Measurements from ENCODE around the gene CCSER1. TPM values are rescaled to one million over a fixed set of nuclear protein-coding genes. Genes with fewer than 3 reads are reported as not detected.
"Not testable (repeated sequence)": the region's sequence is repeated elsewhere in the genome, so short reads cannot be mapped to it uniquely, and the experiment has no call there.

CCSER1 gene
- total RNA-seq, 1 donor from 2014 or later, result 18.1 TPM

DNA sequence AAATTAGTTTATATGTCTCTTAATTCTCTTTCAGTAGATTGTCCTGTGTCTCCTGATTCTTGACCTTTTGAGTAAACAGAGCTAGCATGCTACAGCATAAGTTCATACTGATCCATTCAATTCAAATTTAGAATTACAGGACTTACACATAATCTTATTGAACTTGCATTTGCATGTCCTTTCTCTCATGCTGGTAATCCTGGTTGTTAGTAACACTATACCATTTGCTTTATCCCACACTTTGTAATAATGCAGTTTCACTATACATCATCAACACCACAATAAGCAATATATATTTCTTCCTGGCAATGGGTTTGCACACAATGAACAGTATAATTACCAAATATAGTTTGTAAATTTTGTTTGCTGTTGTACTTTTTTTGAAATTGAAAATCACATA is 1239.4 kb downstream of the CCSER1 start:
- no peak overlapping the region for H3K4me3 Mint-ChIP-seq
- no peaks in the 10 kb centered on the region for H3K36me3 Mint-ChIP-seq
- no peaks in the 10 kb centered on the region for H3K27me3 Mint-ChIP-seq
- TF ChIP-seq, protein P1, sequence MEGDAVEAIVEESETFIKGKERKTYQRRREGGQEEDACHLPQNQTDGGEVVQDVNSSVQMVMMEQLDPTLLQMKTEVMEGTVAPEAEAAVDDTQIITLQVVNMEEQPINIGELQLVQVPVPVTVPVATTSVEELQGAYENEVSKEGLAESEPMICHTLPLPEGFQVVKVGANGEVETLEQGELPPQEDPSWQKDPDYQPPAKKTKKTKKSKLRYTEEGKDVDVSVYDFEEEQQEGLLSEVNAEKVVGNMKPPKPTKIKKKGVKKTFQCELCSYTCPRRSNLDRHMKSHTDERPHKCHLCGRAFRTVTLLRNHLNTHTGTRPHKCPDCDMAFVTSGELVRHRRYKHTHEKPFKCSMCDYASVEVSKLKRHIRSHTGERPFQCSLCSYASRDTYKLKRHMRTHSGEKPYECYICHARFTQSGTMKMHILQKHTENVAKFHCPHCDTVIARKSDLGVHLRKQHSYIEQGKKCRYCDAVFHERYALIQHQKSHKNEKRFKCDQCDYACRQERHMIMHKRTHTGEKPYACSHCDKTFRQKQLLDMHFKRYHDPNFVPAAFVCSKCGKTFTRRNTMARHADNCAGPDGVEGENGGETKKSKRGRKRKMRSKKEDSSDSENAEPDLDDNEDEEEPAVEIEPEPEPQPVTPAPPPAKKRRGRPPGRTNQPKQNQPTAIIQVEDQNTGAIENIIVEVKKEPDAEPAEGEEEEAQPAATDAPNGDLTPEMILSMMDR (conservative IDR thresholded peaks at IDR 0.05), result no peak
- peaks cover 4% of the 10 kb centered on the region for H3K9me3 Mint-ChIP-seq
- H3K4me1 Mint-ChIP-seq (ENCODE audit: unreplicated experiment), result no peaks in the 10 kb centered on the region
- H3K27ac Mint-ChIP-seq, result no peak overlapping the region
- DNase-seq (ENCODE audit: extremely low spot score, unreplicated experiment), result no peak

DNA sequence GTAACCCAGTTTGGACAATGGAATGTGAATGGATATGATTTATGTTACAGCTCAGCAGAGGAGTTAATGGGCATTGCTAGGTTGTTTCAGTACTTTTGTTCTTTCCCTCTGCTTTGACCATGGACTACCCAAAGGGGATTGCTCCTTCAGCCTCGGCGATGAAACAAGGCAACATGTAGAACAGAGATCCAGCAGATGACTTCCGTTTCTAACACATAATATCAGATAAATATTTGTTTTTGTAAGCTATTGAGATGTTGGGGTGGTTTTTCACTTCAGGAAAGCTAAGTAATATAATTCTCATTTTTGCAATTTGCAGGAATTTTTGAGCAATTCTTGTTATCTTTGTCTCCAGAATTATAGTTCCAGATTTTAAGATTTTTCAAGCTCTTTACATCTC is 1241.9 kb downstream of the CCSER1 start:
- TF ChIP-seq, protein P1 (conservative IDR thresholded peaks at IDR 0.05), result no peak
- no peak overlapping the region for H3K27ac Mint-ChIP-seq
- no peak overlapping the region for H3K4me3 Mint-ChIP-seq
- no peaks in the 10 kb centered on the region for H3K36me3 Mint-ChIP-seq
- DNase-seq (ENCODE audit: extremely low spot score, unreplicated experiment), result no peak
- no peaks in the 10 kb centered on the region for H3K4me1 Mint-ChIP-seq (ENCODE audit: unreplicated experiment)
- H3K27me3 Mint-ChIP-seq, result no peaks in the 10 kb centered on the region
- H3K9me3 Mint-ChIP-seq, result peaks cover 8% of the 10 kb centered on the region

DNA sequence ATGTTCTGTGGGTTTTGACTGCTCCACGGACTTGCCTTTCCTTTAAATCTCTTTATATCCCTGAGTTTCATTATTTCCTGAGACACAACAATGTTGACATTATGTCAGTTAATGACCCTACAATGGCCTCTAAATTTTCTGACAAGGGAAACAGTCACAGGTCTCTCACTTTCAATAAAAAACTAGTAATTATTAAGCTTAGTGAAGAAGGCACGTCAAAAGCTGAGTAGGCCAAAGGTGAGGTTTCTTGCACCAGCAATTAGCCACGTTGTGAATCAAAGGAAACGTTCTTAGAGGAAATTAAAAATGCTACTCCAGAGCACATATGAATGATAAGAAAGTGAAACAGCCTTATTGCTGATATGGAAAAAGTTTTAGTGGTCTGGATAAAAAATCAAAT is 1246.4 kb downstream of the CCSER1 start:
- TF ChIP-seq, protein P1 (conservative IDR thresholded peaks at IDR 0.05), result no peak
- peaks cover 9% of the 10 kb centered on the region for H3K9me3 Mint-ChIP-seq
- no peaks in the 10 kb centered on the region for H3K27me3 Mint-ChIP-seq
- no peak for DNase-seq (ENCODE audit: extremely low spot score, unreplicated experiment)
- H3K4me1 Mint-ChIP-seq (ENCODE audit: unreplicated experiment), result no peaks in the 10 kb centered on the region
- no peak overlapping the region for H3K27ac Mint-ChIP-seq
- no peaks in the 10 kb centered on the region for H3K36me3 Mint-ChIP-seq
- no peak overlapping the region for H3K4me3 Mint-ChIP-seq

DNA sequence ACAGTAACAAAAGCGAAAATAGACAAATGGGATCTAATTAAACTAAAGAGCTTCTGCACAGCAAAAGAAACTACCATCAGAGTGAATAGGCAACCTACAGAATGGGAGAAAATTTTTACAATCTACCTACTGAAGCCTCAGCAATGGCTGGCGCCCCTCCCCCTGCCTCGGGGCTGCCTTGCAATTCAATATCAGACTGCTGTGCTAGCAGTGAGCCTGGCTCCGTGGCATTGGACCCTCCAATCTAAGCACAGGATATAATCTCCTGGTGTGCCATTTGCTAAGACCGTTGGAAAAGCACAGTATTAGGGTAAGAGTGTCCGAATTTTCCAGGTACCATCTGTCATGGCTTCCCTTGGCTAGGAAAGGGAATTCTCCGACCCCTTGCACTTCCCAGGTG is 1278.2 kb downstream of the CCSER1 start:
- H3K36me3 Mint-ChIP-seq; DNase-seq (ENCODE audit: extremely low spot score, unreplicated experiment); H3K27ac Mint-ChIP-seq; H3K4me1 Mint-ChIP-seq (ENCODE audit: unreplicated experiment); H3K27me3 Mint-ChIP-seq; H3K4me3 Mint-ChIP-seq; H3K9me3 Mint-ChIP-seq: not testable (repeated sequence)

DNA sequence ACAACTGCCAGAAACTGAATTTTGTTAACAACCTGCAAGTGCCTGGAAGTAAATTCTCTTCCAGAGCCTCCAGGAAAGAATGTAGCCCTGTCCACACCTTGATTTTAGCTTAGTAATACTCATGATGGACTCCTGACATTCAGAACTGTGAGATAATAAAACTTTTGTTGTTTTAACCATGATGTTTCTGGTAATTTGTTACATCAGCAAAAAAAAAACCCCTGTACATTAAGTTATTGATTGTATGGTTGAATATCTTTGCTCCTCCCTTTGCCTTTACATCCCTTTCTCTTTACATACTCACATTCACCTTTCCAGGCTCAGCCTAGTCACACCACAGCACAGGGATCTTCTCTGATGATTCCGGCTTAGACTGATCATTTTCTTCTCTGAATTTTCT is 1294.8 kb downstream of the CCSER1 start:
- TF ChIP-seq, protein P1 (conservative IDR thresholded peaks at IDR 0.05), result no peak
- no peak for DNase-seq (ENCODE audit: extremely low spot score, unreplicated experiment)
- Mint-ChIP-seq H3K27ac (peak overlapping the region; percentile 36), H3K4me3 (no peak overlapping the region), H3K27me3 (no peaks in the 10 kb centered on the region), H3K36me3 (no peaks in the 10 kb centered on the region), H3K4me1 (ENCODE audit: unreplicated experiment) (no peaks in the 10 kb centered on the region), H3K9me3 (peaks cover 4% of the 10 kb centered on the region)

DNA sequence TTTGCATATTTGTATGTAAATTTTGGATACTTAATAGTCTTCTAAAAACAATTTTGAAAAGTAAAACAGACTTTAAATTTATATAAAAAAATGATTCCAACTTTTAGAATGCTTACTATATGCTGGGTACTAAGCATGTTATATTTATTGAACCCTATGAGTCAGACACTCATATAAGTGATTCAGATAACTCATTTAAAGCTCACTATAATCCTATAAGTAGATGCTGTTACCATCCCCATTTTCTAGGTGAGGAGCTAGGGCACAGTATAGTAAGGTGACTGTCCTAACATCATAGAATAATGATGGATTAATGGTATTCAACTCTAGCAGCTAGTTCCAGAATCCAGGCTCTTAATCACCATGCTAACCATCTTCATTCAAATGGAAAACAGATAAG is 1299.5 kb downstream of the CCSER1 start:
- Mint-ChIP-seq H3K36me3 (no peaks in the 10 kb centered on the region), H3K27me3 (no peaks in the 10 kb centered on the region), H3K27ac (no peak overlapping the region), H3K4me1 (ENCODE audit: unreplicated experiment) (no peaks in the 10 kb centered on the region), H3K9me3 (peaks cover 4% of the 10 kb centered on the region), H3K4me3 (no peak overlapping the region)
- no peak for DNase-seq (ENCODE audit: extremely low spot score, unreplicated experiment)
- TF ChIP-seq, protein P1 (conservative IDR thresholded peaks at IDR 0.05), result no peak
